Suppressor macrophage treated with lipopolysaccharide for 4 hours (primary cell): ENCODE data around the gene DIO3.

Source experiments
- DNase-seq: peaks from one replicate; pipeline ENCODE4 v3.0.0-alpha.2; 2020

The DIO3 gene

DNA sequence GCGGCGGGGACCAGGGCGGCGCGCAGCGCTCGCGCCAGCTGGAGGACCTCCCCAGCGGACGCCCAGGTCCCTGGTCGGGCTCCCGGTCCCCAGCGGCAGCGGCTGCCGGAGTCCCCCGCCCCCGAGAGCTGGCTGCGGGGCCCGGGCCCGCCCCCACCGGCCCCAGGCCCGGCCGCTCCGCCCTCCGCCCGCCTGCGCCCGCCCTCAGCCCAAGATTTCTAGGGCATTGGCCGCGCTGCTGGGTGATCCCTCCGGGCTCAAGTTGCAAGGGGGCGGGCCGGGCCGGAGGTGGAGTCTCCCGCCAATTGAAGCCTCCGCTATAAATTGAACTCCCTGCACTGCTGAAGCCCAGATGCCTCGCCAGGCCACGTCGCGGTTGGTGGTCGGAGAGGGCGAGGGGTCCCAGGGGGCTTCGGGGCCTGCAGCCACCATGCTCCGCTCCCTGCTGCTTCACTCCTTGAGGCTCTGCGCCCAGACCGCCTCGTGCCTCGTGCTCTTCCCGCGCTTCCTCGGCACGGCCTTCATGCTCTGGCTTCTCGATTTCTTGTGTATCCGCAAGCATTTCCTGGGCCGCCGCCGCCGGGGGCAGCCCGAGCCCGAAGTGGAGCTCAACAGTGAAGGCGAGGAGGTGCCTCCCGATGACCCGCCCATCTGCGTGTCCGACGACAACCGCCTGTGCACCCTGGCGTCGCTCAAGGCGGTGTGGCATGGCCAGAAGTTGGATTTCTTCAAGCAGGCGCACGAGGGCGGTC lies at the start of gene DIO3:
DIO3 (plus strand) TSS at position 351 of the 752 bp plus-strand sequence.
- no peak for DNase-seq

- DNase-seq, result no peak
Observed at GRCh38 chr14:101511620-101512375, 49.5 kb upstream of the DIO3 start.

- no peak for DNase-seq
Observed at GRCh38 chr14:101512376-101512695, 49.0 kb upstream of the DIO3 start.

- DNase-seq, result no peak
Observed at GRCh38 chr14:101514136-101514535, 47.2 kb upstream of the DIO3 start.

- no peak for DNase-seq
Observed at GRCh38 chr14:101516401-101516800, 44.9 kb upstream of the DIO3 start.

DNA sequence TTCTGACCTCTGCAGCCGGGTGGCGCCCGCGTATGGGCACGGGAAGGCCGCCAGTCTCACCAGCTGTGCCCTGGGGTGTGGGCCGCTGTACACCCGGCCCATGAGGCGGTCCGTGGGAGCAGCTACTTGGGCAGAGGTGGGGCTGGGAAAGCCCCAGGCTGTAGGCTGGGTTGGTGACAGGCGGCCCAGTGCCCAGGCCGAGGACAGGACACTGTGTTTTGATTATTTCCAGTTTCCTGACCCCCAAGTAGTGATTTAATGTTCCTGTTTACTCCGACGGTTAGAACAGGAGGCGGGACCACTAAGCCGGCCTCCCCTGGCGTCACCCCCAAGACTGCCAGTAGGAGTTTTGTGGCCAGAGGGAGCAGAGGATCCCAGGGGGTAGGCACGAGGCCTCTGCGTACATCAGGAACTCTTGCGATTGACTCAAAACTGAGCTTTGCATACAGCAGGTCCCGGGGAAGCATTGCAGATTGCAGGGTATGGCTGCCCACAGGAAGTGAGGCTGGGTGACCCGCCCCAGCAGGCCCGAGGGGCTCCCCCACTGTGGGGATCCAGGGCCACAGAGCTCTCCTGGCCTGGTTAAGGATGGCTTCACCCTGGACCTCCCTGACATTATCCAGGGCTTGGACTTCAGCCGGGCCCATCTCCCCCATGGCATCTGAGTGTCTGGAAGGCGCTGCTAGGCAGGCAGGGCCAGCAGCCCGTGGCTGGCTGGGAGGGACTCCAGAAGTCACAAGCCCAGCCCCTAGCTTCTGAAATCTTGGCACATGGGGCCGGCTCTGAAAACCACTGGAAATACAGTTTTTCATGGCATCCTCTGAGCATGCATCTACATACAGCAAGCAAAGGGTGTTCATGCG lies 42.5 kb upstream of the DIO3 start:
- peak; percentile 4 for DNase-seq

DNA sequence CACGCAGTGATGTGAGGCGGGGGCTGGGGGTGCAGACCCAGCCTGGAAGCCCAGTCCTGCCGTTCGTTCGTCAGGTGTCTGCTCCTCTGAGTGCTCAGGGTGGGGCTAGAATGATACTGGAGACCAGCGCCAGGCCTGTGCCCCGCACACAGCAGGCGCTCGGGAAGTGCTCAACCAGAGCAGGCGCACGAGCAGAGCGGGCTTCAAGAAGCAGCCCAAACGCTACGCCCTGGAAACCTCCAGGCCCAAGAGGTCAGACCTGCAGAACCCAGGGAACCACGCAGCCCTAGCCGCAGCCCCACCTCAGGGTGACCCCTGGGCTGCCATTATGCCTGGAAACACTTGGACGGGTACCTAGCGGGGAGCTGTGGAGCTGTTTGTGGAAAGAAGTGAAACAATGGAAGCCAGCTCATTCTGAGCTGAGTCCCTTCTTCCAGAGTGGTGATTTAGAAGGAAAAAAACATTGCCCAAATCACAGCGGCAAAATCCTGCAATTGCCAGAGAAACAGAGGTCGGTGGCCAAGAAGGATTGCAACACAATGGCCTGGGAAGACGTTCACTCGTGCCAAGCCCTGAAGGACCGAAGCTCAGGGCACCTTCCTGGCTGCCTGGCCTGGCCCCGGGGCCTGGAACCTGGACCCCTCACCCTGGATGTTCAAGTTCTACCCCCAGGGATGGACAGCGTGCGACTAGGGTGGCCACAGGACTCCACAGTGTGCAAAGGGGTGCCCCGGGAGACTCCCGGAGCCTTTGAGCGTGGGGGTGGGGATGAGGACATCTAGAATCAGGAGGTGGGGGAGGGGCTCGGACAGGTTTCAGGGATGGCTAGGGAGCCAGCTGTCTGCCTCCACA lies 40.4 kb upstream of the DIO3 start:
- no peak for DNase-seq

GRCh38 chr14:101521473-101521915 lies 39.8 kb upstream of the DIO3 start:
- DNase-seq, result no peak

- DNase-seq, result no peak
Observed at GRCh38 chr14:101521978-101522377, 39.3 kb upstream of the DIO3 start.

- no peak for DNase-seq
Observed at GRCh38 chr14:101525640-101526527, 35.4 kb upstream of the DIO3 start.

DNA sequence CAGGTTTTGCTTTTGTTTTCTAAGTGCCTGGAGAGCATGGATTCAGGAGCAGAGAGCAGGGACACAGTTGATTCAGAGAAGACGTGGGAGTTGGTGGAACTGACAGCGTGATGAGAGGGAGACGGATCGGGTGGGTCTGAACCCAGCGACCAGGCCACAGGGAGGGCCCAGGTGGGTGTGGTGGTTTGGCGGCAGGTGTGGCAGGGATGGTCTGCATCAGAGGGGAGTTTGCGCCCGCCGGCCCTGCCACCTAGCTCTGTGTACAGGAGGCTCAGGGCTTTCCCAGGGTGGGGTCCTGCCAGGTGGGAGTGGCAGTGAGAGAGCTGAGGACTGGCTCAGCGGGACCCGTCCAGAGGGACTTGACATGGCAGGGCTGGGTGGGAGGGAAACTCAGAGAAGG lies 33.3 kb upstream of the DIO3 start:
- no peak for DNase-seq

DNA sequence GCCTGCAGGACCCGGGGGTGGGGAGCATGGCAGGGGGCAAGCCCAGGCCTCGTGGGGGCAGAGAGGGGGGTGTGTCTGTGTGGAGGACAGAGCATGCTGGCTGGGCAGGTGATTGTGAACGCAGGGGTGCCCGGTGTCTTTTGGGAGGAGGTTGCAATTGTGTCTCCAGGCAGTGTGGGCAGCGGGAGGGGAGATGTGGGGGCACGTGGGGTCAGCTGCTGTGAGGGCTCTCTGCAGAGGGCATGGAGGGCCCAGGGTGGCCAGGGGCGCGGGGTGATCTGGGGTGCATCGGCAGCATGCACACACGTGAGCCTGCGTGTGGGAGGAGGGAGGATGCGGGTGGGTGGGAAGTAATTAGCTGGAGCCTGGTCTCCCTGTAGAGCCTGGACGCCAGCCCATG lies 32.2 kb upstream of the DIO3 start:
- DNase-seq, result no peak

DNA sequence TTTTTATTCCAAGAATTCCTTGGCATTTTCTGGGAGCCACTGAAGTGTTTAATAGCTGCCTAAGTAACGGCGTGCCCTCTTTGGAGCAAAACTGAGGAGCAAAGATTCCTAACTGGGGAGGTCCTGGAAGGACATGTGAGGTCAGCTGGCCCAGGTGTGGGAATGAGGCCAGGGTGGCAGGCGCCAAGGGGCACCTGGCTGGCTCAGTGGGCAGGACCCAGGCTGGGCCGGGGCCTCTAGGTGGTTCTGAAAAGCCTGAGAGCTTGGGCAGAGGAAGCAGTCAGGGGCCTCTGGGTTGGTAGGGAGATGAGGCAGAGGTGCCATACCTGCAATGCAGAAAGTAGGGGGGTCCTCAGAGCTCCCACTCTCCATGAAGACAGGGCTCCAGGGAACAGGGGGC lies 27.1 kb upstream of the DIO3 start:
- no peak for DNase-seq

- peak; percentile 74 for DNase-seq
Observed at GRCh38 chr14:101535232-101535631, 26.1 kb upstream of the DIO3 start.

DNA sequence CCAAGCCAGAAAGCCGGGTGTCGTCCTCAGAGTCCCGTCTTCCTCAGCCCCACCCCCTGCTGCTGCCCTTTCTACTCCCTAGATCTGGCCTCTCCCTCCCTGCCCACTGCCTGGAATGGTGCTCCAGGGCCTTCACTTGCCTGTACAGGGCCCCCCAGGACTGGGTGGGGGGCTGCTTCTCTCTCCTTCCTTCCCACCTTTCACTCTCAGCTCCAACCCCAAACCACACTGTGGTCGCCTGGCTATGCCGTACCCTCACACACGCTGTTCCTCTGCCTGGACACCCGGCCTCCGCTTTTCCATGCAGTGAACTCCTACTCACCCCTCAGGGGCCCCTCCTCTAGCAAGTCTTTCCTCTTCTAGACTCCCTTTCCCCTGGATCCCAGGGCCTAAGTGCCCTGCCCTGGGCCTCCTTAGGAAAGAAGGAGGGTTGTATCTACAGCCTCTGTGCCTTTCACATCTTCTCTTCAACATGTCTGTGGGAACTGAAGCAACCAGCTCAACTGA lies 25.5 kb upstream of the DIO3 start:
- DNase-seq, result no peak

DNA sequence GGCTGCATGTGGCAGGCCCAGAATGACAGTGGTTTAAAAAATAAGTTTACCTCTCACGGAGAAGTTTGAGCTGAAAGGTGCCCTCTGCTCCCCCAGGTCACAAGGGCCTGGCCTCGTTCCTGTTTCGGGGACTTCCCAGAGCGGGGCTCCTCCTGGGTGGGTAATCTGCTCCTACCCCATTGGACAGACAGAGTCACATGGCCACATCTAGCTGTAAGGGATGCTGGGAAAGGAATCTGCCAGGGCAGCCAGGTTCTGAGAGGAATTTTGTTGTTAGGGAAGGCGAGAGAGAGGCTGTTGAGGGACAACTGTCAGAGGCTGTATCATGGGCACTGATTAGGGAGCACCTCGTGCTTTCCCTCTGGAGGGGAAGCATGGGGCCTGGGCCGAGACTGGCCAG lies 24.0 kb upstream of the DIO3 start:
- no peak for DNase-seq

- DNase-seq, result no peak
Observed at GRCh38 chr14:101538878-101539277, 22.4 kb upstream of the DIO3 start.

DNA sequence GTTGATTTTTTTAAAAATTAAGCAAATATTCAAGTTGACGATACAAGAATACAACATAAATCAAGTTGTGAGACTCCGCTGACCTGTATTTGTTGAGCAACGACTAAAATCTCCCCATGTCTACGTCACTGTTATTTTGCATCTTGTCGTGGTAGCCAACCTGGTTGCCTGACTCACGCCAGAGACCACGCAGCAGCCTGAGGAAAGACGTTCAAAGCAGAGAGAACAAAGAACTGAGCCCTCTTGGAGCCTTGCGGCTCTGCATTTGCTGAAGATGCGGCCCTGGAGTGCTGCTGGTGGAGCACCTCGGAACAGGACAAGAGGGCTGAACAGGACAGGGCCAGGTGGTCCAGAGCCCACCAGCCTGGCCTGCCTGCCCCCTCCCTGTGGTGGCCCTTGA lies 21.4 kb upstream of the DIO3 start:
- no peak for DNase-seq

- no peak for DNase-seq
Observed at GRCh38 chr14:101540481-101541462, 20.5 kb upstream of the DIO3 start.

GRCh38 chr14:101542391-101542790 lies 18.9 kb upstream of the DIO3 start:
- no peak for DNase-seq
